Colonic mucosa (tissue), 4 donors: ENCODE measurements around the gene MAB21L1. TPM values are rescaled to one million over a fixed set of nuclear protein-coding genes. Genes with fewer than 3 reads are reported as not detected.

ENCODE experiments used
- DNase-seq: peaks from one replicate; pipeline ENCODE4 v3.0.0-alpha.2; 2020
- H3K27ac ChIP-seq: fragments of 200-600 bp; one replicate; pipeline ENCODE4 v1.8.0; 2021
- H3K27me3 ChIP-seq: fragments of 200-600 bp; one replicate; pipeline ENCODE4 v1.8.0; 2021
- H3K36me3 ChIP-seq: fragments of 200-600 bp; one replicate; pipeline ENCODE4 v1.8.0; 2021
- H3K4me1 ChIP-seq: fragments of 200-600 bp; one replicate; pipeline ENCODE4 v1.8.0; 2021; ENCODE audit warnings: mild to moderate bottlenecking
- H3K4me3 ChIP-seq: fragments of 200-600 bp; one replicate; pipeline ENCODE4 v1.8.0; 2021
- H3K9ac ChIP-seq, 2 donors: one replicate each; pipeline ENCODE4 v1.7.0; 2013; ENCODE audit warnings: control low read depth in 2 of 2, low read depth in 2 of 2, low read length in 2 of 2
- H3K9me3 ChIP-seq: fragments of 200-600 bp; one replicate; pipeline ENCODE4 v1.8.0; 2021
- CTCF ChIP-seq: fragments of 200-600 bp; IDR thresholded peaks from one replicate; pipeline ENCODE4 v1.8.0; 2022; ENCODE audit warnings: antibody characterized with exemption, mild to moderate bottlenecking
- intact Hi-C: fragments of 100-400 bp; cut with DNase I; formaldehyde crosslinking; loops from one replicate; pipeline ENCODE4 v1.14.1; 2022
- total RNA-seq, 2 donors: library from RNA; stranded (reverse); fragmentation: NEBNext Ultra II Directional in 1 of 2; extraction: Animal tissue kit (Norgen Biotek cat#: 25700) in 1 of 2; gene quantifications; one replicate each; pipeline ENCODE4 v1.2.1, GENCODE V29; 2021
- donor health status: healthy.
- donor health status: DM: no; HTN: no; CAD: no.
- donor health status: DM: no; HTN: no; CAD: no.

Gene MAB21L1
- total RNA-seq, 2 donors from 2014 or later, result 0.37 TPM; not detected in 1

DNA sequence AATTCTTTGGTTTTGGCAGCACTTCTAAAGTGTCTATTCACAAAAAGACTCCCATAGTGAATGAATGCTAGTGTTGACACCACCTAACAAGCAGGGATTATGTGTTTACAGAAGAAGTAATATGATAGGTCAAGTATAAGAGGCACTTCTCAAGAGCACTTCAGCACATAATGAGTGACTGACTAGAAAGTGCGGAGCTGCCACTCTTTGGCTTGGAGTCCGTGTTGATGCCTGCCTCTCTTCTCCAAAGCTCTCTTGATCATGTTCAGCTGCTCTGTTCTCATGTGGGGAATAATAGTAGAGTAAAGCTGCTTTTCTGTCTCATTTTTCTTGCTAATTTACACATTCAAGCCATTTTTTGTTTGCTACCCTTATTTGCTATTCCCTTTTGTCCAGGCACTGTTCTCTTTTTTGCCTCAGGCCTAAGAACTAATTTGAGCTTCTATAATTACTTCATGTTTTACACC, 22.7 kb upstream of the MAB21L1 start:
- Histone ChIP-seq H3K27ac (no peak overlapping the region), H3K4me1 (no peaks in the 10 kb centered on the region), H3K36me3 (no peaks in the 10 kb centered on the region), H3K9ac (no peak overlapping the region), H3K27me3 (no peaks in the 10 kb centered on the region), H3K4me3 (no peak overlapping the region), H3K9me3 (no peaks in the 10 kb centered on the region)
- TF ChIP-seq CTCF, result no peak
- intact Hi-C loops, result no loop called here
- no peak for DNase-seq

GRCh38 chr13:35498231-35498630, 21.7 kb upstream of the MAB21L1 start:
- no peaks in the 10 kb centered on the region for H3K27me3 ChIP-seq
- H3K4me1 ChIP-seq, result no peaks in the 10 kb centered on the region
- TF ChIP-seq CTCF, result no peak
- H3K36me3 ChIP-seq, result no peaks in the 10 kb centered on the region
- DNase-seq, result no peak
- H3K9me3 ChIP-seq, result no peaks in the 10 kb centered on the region
- H3K9ac ChIP-seq, result no peak overlapping the region
- H3K27ac ChIP-seq, result no peak overlapping the region
- intact Hi-C loops, result no loop called here
- no peak overlapping the region for H3K4me3 ChIP-seq

DNA sequence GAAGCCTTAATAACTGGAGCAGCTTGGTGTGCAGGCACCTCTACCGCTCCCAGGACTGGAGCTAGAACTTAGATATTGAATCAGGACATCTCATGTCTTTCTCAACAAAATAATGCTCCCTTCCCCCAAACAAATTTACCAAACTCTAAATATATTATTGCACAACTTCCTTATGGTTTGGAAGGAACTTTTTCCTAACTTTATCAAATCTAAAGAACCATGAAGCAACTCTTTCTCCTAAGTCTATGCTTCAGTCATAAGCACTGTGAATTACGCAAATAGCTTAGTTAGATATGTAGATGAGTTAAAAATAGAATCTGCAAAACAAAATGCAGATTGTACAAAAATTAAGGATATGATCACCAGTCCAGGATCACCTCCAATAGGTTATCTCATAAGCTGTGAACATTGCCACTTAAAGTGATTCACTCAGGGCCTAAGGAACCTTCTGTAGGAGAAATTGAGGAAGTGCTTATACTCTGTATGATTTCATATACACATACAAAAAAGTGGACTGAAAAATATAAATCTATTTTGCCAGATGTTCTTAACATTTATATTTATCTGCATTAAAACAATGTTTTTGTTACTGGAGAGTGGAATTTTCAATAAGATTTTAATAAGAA, 20.4 kb upstream of the MAB21L1 start:
- Histone ChIP-seq H3K9ac (no peak overlapping the region), H3K36me3 (no peaks in the 10 kb centered on the region), H3K4me1 (no peaks in the 10 kb centered on the region), H3K9me3 (no peaks in the 10 kb centered on the region), H3K27ac (no peak overlapping the region), H3K27me3 (no peaks in the 10 kb centered on the region), H3K4me3 (no peak overlapping the region)
- no peak for DNase-seq
- TF ChIP-seq CTCF, result no peak
- intact Hi-C loops, result no loop called here

DNA sequence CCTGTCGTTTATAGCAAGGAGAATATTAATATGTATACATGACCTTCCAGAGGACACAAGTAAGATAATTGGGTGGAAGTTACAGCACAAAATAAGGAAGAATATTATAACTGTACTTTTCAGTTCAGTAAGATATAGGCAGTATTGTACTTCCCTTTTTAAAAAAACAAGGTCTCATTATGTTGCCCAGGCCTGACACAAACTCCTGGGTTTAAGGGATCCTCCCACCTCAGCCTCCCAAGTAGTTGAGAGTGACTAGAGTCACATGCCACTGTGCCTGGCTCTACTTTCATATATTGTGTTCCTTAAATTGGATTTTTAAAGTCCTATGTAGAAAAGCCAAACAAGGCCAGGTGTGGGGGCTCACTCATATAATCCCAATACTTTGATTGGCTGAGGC, 19.5 kb upstream of the MAB21L1 start:
- DNase-seq, result no peak
- intact Hi-C loops, result no loop called here
- Histone ChIP-seq H3K4me1 (no peaks in the 10 kb centered on the region), H3K9me3 (no peaks in the 10 kb centered on the region), H3K27me3 (no peaks in the 10 kb centered on the region), H3K4me3 (no peak overlapping the region), H3K9ac (no peak overlapping the region), H3K36me3 (no peaks in the 10 kb centered on the region), H3K27ac (no peak overlapping the region)
- TF ChIP-seq CTCF, result no peak

DNA sequence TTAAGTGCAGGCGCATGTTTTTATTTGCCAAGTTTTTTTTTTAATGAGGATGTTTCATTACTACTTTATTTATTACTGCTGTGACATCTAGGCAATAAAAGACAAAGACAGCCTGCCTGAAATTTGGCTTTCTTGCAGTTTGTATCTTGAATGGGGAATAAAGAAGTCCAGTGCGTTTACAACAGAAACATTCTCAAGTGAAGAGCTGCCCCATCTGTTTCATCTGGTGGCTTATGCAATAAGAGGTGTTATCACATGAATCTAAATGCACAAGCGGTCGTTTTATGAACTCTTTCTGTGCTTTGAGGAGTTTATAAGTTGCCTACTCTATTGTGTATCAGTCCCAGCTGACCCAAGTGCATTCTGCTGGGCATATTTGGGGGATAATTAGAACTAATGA, 12.6 kb upstream of the MAB21L1 start:
- Histone ChIP-seq H3K4me1 (no peaks in the 10 kb centered on the region), H3K9me3 (no peaks in the 10 kb centered on the region), H3K9ac (no peak overlapping the region), H3K27me3 (no peaks in the 10 kb centered on the region), H3K36me3 (no peaks in the 10 kb centered on the region), H3K4me3 (no peak overlapping the region), H3K27ac (no peak overlapping the region)
- intact Hi-C loops, result no loop called here
- no peak for DNase-seq
- TF ChIP-seq CTCF, result no peak
